ENCODE measurements around the gene NRG3.

GRCh38 chr10:81843042-81843441, 32.0 kb upstream of the NRG3 start:
- no peak for TF ChIP-seq ZNF274 (IDR thresholded peaks at IDR 0.05; ENCODE audit: low read depth, low read length)
- no peak for TF ChIP-seq YY1 (IDR thresholded peaks at IDR 0.05; ENCODE audit: insufficient read depth, insufficient read length)
- no peak for TF ChIP-seq SUZ12 (IDR thresholded peaks at IDR 0.05; ENCODE audit: extremely low read depth, insufficient read depth, insufficient read length)

Data from NT2/D1 (cell line).